SK-N-MC (cell line): ENCODE data around the gene ADAT1.

Experiments
- FOXP2 ChIP-seq: optimal IDR thresholded peaks from 2 replicates; pipeline ENCODE3; 2011; ENCODE audit warnings: mild to moderate bottlenecking, moderate library complexity; ENCODE audit not compliant: insufficient read depth; ENCODE audit errors: extremely low read length, control extremely low read depth
- POLR2AphosphoS5 ChIP-seq: IDR thresholded peaks from 2 replicates; pipeline ENCODE4 v1.6.1; 2012; ENCODE audit warnings: mild to moderate bottlenecking, low read depth, low read length, borderline replicate concordance

DNA sequence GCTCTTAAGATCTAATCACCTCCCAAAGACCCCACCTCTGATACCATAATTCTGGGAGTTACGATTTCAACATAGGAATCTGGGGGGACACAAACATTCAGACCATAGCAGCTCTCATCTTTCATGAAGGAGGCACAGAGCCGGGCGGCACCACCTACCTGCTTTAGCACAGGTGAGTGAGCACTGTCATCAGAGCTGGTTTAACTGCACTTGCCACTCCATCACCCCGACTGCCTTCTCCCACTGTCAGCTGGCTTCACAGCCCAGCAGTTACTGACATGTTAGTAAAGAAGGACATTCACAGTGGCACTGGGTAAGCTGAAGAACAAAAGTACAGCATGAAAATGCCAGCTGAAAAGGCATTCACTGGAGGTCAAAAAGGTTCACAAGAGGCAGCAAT, 34.4 kb downstream of the ADAT1 start:
- no peak for TF ChIP-seq FOXP2
- no peak for TF ChIP-seq POLR2AphosphoS5
